ENCODE measurements around the gene FAM236C.
"Not testable (repeated sequence)": the region's sequence is repeated elsewhere in the genome, so short reads cannot be mapped to it uniquely, and the experiment has no call there.

DNA sequence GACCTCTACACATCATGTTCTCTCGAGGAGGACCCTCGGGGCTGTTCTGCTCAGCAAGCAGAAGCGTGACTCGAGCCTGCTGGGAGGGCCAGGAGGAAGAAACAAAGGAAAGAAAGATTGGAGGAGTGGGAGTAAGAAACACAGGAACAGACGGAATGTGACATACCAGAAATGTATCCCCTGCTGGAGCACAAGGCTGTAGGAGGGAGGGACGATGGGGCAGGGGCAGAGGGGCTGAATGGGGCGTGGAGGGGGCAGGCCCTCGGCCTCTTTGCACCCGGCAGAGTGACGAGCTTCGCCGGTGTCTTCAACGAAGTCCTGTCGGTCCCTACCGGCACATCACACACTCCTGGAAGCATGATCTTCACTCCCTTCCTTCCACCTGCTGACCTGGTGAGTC lies 25.5 kb downstream of the FAM236C start, which contains the start of gene FAM236A:
- TF ChIP-seq, protein P1, sequence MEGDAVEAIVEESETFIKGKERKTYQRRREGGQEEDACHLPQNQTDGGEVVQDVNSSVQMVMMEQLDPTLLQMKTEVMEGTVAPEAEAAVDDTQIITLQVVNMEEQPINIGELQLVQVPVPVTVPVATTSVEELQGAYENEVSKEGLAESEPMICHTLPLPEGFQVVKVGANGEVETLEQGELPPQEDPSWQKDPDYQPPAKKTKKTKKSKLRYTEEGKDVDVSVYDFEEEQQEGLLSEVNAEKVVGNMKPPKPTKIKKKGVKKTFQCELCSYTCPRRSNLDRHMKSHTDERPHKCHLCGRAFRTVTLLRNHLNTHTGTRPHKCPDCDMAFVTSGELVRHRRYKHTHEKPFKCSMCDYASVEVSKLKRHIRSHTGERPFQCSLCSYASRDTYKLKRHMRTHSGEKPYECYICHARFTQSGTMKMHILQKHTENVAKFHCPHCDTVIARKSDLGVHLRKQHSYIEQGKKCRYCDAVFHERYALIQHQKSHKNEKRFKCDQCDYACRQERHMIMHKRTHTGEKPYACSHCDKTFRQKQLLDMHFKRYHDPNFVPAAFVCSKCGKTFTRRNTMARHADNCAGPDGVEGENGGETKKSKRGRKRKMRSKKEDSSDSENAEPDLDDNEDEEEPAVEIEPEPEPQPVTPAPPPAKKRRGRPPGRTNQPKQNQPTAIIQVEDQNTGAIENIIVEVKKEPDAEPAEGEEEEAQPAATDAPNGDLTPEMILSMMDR (IDR thresholded peaks at IDR 0.05), result not testable (repeated sequence)
- not testable (repeated sequence) for TF ChIP-seq EP300, POLR2AphosphoS5 (IDR thresholded peaks at IDR 0.05)

All from sigmoid colon (tissue), 4 donors.